Stimulated activated CD8-positive, alpha-beta memory T cell treated with anti-CD3 and anti-CD28 coated beads, Interleukin-7, amount 100 ng/mL, for 1 hour (primary cell): ENCODE measurements around the gene GMPPB.
"Not testable (repeated sequence)": the region's sequence is repeated elsewhere in the genome, so short reads cannot be mapped to it uniquely, and the experiment has no call there.

Source experiments
- DNase-seq, 2 donors: peaks; one replicate each; pipeline ENCODE4 v3.0.0-alpha.2; 2020; ENCODE audit warnings: low read depth in 2 of 2

The GMPPB gene

DNA sequence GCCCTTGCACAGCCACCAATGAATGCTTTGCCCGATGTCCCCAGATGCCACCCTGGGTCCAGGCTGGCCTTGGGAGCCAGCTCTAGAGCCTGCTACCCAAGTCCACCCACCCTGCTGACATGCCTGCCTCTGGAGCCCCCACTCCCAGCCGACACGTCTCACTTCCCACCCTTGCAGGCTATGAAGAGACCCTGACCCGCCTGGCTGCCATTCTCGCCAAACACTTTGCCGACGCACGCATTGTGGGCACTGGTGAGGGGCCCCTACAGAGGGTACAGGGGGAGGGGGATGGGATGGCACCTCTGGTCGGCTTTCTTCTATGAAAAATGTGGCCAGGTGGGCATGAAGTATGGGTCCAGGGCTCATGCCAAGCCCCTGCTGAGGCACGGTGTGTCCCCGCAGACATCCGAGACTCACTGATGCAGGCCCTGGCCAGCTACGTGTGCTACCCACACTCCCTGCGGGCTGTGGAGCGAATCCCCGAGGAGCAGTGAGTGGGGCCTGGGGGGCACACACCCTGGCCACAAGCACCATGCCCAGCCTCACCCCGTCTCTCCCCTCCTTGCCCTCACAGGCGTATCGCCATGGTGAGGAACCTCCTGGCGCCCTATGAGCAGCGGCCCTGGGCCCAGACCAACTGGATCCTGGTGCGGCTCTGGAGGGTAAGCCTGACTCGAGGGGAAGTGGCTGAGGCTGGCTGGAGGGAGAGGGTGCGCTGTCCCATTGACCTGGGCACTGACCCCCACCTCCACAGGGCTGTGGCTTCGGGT, 10.2 kb downstream of the GMPPB start:
- DNase-seq: no peak

DNA sequence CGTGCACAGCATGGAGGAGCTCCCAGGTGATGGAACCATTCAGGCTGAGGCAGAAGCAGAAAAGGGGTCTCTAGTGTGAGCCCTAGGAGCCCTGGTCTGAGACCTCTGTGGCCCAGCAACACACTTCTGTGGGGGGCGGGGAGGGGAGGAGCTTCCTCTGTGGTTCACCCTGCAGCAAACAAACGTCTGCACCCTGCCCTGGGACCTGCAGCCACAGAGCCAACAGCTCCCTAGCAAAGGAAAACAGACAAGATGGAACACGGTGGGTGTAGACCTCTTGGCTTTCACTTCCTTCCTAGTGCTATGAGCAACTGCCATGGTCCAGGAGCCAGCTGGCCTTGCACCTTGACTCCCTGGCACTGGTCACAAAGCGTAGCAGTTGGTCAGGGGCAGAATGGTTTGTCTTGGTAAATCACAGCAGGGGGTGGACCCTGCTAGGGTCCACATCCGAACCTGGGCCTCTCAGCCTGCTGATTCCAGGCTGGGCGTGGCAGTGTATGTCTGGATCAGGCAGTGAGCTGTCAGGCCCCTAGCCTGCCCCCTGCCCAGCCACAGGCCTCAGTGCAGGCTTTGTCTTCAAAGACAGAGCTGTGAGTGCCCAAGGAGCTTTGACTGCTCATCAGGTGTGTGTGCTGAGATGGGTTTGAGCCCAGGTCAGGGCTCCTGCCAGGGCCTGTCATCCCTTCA, 11.0 kb downstream of the GMPPB start:
- no peak for DNase-seq

GRCh38 chr3:49712166-49712565, 11.6 kb downstream of the GMPPB start:
- no peak for DNase-seq

- DNase-seq: no peak
Measured at GRCh38 chr3:49711489-49711888, 12.3 kb downstream of the GMPPB start.

GRCh38 chr3:49709852-49710251, 13.9 kb downstream of the GMPPB start:
- DNase-seq: no peak

GRCh38 chr3:49707113-49707480, 16.7 kb downstream of the GMPPB start:
- DNase-seq: no peak

DNA sequence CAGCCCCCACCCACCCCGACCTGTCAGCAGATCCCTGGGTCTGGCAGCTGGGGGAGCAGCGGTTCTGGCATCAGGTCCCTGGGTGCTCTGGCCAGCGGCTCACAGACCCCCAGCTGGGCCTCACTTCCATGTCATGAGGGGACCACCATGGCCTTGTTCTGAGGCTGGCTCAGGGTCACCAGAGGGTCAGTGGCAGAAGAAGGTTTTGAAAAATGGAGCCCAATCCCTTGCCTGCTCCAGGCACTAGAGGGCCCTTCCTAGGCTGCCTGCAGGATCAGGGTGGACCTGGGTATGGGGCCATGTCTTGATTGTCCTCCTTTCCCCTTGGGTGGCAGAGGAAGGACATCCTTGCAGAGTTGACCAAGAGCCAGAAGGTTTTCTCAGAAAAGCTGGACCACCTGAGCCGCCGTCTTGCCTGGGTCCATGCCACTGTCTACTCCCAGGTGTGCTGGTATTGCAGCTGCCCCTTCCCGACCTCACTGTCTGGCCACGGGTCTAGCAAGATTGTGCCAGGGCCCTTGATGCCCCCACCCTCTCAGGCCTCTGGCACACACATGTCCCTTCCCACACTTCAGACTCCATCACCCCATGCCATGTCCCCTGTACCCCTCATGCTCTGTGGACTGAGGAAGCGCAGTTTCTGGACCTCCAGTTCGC, 17.2 kb downstream of the GMPPB start:
- DNase-seq: no peak

GRCh38 chr3:49705390-49705960, 18.3 kb downstream of the GMPPB start:
- DNase-seq: no peak

DNA sequence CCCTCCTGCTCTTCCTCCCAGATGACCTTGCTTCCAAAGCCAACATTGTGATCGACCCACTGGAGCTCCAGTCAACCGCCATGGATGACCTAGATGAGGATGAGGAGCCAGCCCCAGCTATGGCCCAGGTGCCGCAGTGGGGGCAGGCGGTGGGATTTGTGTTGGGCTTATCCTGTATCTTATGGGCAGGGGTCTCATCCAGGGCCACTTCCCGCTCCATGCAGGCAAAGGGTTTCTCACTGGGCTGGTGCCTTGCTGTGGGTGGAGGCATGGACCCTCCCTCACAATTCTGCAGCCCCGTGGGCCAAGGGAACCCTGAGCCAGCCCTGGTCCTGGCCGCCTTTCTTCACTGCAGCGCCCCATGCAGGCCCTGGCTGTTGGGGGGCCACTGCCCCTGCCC, 19.1 kb downstream of the GMPPB start:
- no peak for DNase-seq

DNA sequence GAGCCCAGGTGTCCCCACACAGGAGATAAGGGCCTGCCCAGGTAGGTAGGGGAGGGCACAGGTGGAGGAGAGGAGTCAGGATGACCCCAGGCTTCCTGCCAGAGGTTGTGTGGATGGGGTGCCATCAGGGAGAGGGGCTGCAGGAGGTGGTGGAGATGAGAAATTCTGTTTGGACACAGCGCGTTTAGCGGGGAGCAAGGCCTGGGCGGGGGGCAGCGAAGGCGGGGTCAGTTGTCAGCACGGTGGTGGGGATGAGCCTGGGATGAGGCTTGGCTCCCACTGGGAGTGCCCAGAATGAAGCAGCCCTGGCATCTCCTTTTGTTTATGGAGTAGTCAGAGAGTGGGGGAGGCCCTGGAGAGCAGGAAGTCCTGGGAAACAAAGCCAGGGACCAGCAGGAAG, 19.8 kb downstream of the GMPPB start:
- no peak for DNase-seq

- peak; percentile 29 to 34 for DNase-seq
Measured at GRCh38 chr3:49703443-49703927, 20.3 kb downstream of the GMPPB start.

GRCh38 chr3:49702672-49703071, 21.1 kb downstream of the GMPPB start:
- no peak for DNase-seq

- DNase-seq: no peak
Measured at GRCh38 chr3:49701388-49702077, 22.2 kb downstream of the GMPPB start.

GRCh38 chr3:49700453-49701128, 23.2 kb downstream of the GMPPB start:
- DNase-seq: no peak

DNA sequence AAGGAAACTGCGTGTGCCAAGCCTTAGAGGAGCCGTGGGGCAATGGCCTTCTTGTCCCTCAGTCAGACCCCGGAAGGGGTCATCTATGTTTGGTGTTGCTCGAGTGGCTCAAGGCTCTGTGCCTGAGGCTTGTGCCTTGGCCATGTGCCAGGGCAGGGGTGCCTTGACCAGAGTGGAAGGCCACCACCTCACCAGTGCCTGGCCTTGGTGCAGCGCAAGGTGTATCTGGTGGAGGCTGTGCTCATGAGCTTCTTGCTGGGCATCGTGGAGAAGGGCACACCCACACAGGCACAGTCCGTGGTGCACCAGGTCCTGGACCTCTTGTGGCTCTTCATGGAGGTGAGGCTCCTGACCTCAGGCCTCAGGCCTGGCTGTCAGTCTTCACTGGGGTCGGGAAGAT, 23.7 kb downstream of the GMPPB start:
- DNase-seq: no peak

GRCh38 chr3:49699281-49699979, 24.3 kb downstream of the GMPPB start:
- no peak for DNase-seq

GRCh38 chr3:49695350-49696015, 28.3 kb downstream of the GMPPB start:
- DNase-seq: not testable (repeated sequence)

DNA sequence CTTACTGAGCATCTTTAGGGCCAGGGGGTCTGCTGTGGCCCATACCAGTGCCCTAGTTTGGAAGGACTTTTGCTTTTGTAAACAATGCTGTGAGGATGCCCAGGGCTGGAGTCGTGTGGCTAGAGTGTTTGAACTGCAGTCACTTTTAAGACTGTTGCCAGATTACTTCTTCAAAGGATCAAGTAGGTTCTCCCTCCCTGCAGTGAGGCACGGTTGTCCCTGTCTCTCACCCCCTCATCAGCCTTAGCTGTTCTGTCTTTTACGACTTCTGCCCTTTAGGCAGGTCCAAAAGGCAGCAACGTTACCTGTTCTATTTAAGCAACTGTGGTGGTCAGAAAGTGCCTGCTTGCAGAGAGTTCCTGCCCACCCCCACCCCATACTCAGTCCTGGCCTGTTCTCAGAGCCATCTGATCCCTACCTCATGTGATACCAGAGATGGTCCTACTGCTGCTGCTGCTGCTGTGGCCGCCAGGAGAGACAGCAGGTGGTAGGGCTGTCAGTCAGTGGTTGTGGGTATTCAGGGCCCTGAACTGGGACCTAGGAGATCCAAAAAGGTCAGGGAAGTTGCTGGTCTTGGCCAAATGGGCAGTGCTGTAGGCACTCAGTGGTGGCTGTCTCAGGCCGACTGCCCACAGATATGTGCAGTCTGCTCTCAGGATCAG, 29.2 kb downstream of the GMPPB start:
- not testable (repeated sequence) for DNase-seq

DNA sequence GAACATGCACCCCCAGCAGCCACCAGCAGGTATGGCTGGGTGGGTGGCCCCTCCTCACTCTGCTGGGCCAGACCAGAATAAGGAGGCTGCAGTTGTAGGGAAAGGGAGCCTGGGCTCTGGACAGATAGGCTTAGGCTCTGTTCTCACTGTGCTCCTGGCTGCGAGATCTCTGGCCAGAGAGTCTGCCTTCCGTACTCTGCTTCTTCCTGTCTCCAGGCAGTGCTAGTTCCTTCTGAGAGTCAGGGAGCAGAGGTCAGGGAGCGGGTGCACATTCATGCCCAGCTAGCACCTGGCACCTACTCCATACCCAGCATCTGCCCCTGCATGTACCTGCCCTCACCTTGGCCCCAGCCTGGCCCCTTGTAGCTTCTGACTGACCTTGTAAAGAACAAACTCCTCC, 32.3 kb downstream of the GMPPB start:
- DNase-seq: not testable (repeated sequence)
